ENCODE results near the gene ETFBKMT.

DNA sequence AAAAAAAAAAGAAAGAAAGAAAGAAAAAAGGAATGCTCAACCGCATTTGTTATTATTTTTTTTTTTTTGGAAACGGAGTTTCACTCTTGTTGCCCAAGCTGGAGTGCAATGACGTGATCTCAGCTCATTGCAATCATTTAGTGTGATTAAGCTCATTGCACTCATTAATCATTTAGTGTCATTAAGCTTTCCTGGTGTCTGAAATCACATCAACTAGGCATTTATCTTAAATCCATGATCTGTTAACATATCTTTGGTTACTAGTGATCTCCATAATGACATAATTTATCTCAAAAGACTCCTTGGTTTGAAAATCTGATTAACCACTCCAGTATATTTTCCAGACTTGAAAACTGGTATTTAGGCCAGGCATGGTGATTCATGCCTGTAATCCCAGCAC is 26.3 kb downstream of the ETFBKMT start:
- TF ChIP-seq, protein P1, sequence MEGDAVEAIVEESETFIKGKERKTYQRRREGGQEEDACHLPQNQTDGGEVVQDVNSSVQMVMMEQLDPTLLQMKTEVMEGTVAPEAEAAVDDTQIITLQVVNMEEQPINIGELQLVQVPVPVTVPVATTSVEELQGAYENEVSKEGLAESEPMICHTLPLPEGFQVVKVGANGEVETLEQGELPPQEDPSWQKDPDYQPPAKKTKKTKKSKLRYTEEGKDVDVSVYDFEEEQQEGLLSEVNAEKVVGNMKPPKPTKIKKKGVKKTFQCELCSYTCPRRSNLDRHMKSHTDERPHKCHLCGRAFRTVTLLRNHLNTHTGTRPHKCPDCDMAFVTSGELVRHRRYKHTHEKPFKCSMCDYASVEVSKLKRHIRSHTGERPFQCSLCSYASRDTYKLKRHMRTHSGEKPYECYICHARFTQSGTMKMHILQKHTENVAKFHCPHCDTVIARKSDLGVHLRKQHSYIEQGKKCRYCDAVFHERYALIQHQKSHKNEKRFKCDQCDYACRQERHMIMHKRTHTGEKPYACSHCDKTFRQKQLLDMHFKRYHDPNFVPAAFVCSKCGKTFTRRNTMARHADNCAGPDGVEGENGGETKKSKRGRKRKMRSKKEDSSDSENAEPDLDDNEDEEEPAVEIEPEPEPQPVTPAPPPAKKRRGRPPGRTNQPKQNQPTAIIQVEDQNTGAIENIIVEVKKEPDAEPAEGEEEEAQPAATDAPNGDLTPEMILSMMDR (IDR thresholded peaks at IDR 0.05; ENCODE audit: low read depth, low read length, poor library complexity, severe bottlenecking) = no peak
- no peak for TF ChIP-seq EZH2phosphoT487 (IDR thresholded peaks at IDR 0.05; ENCODE audit: borderline replicate concordance, low read length)

Measured in DOHH2 (cell line).